ENCODE measurements around the gene TRPM2.

DNA sequence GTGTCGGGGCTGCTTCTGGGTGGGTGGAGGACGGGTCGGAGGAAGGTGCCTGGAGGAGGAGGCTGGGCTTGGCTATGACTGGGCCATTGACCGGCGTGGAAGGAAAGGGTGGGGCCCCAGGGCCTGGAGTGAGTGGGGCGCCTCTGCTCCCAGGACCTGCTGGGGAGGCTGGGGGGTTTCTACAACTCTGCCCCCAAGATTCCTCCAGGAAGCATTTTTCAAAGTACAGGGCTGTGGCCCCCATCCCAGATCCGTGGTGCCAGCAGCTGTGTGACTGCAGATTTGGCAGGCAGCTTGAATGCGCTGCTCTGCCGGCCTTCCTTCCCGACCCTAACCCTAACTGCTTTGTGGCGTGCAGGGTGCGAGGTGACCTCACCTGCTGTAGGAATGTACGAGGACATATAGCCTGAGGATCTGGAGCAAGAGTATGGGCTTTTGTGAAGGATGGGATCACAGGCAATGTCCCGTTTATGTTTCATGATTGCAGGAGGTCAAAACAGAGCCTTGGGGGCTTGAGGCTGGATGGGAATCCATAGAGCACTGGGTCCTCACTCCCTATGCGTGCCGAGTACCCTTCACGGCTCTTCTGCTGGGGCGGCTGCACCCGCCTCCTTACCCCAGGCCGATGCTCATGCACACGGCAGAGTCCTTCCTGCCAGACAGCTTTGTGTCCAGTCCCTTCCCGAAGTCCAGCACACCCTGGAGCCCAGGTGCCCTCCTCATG lies 24.7 kb downstream of the TRPM2 start:
- no peak for TF ChIP-seq CTCF (IDR thresholded peaks at IDR 0.05)
- no peak for TF ChIP-seq ZFX (IDR thresholded peaks at IDR 0.05; ENCODE audit: borderline replicate concordance)
